ENCODE measurements around the gene INSIG1. TPM values are rescaled to one million over a fixed set of nuclear protein-coding genes. Genes with fewer than 3 reads are reported as not detected.

Gene INSIG1
- total RNA-seq, 1 donor: 79.6 TPM

- no peak for TF ChIP-seq CTCF (IDR thresholded peaks at IDR 0.05; ENCODE audit: insufficient read depth, low read length)
- H3K4me3 ChIP-seq (ENCODE audit: low read depth, low read length): no peak overlapping the region
- no peak for DNase-seq (ENCODE audit: low read depth)
Measured at GRCh38 chr7:155340721-155341120, 43.0 kb downstream of the INSIG1 start.

GRCh38 chr7:155341463-155341983 is 43.8 kb downstream of the INSIG1 start:
- no peak overlapping the region for H3K4me3 ChIP-seq (ENCODE audit: low read depth, low read length)
- no peak for TF ChIP-seq CTCF (IDR thresholded peaks at IDR 0.05; ENCODE audit: insufficient read depth, low read length)
- DNase-seq (ENCODE audit: low read depth): no peak

GRCh38 chr7:155342313-155342712 is 44.6 kb downstream of the INSIG1 start:
- H3K4me3 ChIP-seq (ENCODE audit: low read depth, low read length): no peak overlapping the region
- DNase-seq (ENCODE audit: low read depth): no peak
- TF ChIP-seq CTCF (IDR thresholded peaks at IDR 0.05; ENCODE audit: insufficient read depth, low read length): no peak

- H3K4me3 ChIP-seq (ENCODE audit: low read depth, low read length): no peak overlapping the region
- no peak for DNase-seq (ENCODE audit: low read depth)
- TF ChIP-seq CTCF (IDR thresholded peaks at IDR 0.05; ENCODE audit: insufficient read depth, low read length): no peak
Measured at GRCh38 chr7:155343150-155343549, 45.5 kb downstream of the INSIG1 start.

- TF ChIP-seq CTCF (IDR thresholded peaks at IDR 0.05; ENCODE audit: insufficient read depth, low read length): no peak
- H3K4me3 ChIP-seq (ENCODE audit: low read depth, low read length): no peak overlapping the region
- no peak for DNase-seq (ENCODE audit: low read depth)
Measured at GRCh38 chr7:155343661-155344121, 46.0 kb downstream of the INSIG1 start.

GRCh38 chr7:155344270-155344617 is 46.6 kb downstream of the INSIG1 start:
- no peak overlapping the region for H3K4me3 ChIP-seq (ENCODE audit: low read depth, low read length)
- DNase-seq (ENCODE audit: low read depth): no peak
- no peak for TF ChIP-seq CTCF (IDR thresholded peaks at IDR 0.05; ENCODE audit: insufficient read depth, low read length)
